Lower leg skin (tissue), 3 donors: Measurements from ENCODE around the gene FAM193A.
"Not testable (repeated sequence)": the region's sequence is repeated elsewhere in the genome, so short reads cannot be mapped to it uniquely, and the experiment has no call there.

Source experiments
- POLR2A ChIP-seq, 2 donors: fragments of 450-650 bp; IDR thresholded peaks; one replicate each; pipeline ENCODE4 v1.6.1; 2016 to 2017; ENCODE audit warnings: antibody characterized with exemption in 2 of 2, mild to moderate bottlenecking in 1 of 2, moderate library complexity in 1 of 2
- TF ChIP-seq, protein P1 (sequence below), 3 donors: fragments of 450-650 bp; IDR thresholded peaks; one replicate each; pipeline ENCODE4 v1.5.1; 2016; ENCODE audit warnings: antibody characterized with exemption in 3 of 3, mild to moderate bottlenecking in 3 of 3, moderate library complexity in 2 of 3

DNA sequence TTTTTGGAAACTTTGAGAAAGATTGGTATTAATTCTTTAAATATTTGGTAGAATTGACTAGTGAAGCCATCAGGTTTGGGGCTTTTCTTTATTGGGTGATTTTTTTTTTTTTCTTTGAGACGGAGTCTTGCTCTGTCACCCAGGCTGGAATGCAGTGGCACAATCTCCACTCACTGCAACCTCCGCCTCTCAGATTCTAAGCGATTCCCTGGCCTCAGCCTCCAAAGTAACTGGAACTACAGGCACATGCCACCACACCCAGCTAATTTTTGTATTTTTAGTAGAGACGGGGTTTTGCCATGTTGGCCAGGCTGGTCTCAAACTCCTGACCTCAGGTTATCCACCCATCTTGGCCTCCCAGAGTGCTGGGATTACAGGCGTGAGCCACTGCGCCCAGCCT lies 143.3 kb downstream of the FAM193A start:
- TF ChIP-seq POLR2A (IDR thresholded peaks at IDR 0.05), result not testable (repeated sequence)
- TF ChIP-seq, protein P1, sequence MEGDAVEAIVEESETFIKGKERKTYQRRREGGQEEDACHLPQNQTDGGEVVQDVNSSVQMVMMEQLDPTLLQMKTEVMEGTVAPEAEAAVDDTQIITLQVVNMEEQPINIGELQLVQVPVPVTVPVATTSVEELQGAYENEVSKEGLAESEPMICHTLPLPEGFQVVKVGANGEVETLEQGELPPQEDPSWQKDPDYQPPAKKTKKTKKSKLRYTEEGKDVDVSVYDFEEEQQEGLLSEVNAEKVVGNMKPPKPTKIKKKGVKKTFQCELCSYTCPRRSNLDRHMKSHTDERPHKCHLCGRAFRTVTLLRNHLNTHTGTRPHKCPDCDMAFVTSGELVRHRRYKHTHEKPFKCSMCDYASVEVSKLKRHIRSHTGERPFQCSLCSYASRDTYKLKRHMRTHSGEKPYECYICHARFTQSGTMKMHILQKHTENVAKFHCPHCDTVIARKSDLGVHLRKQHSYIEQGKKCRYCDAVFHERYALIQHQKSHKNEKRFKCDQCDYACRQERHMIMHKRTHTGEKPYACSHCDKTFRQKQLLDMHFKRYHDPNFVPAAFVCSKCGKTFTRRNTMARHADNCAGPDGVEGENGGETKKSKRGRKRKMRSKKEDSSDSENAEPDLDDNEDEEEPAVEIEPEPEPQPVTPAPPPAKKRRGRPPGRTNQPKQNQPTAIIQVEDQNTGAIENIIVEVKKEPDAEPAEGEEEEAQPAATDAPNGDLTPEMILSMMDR (IDR thresholded peaks at IDR 0.05), result not testable (repeated sequence)
